ENCODE data around the gene TEAD4. TPM values are rescaled to one million over a fixed set of nuclear protein-coding genes. Genes with fewer than 3 reads are reported as not detected.
A peak's percentile ranks its signal among the peaks of the same experiment; 100 is the strongest.

Gene TEAD4
- total RNA-seq, 1 experiment from 2014 or later, result 47.7 TPM

GRCh38 chr12:3084742-3085141, 125.5 kb downstream of the TEAD4 start:
- no TSS peak for BruUV-seq (replicated peaks)
- Histone ChIP-seq H3K4me1 (replicated peaks; ENCODE audit: insufficient read depth) (no peaks in the 10 kb centered on the region), H3F3A (ENCODE audit: insufficient read depth, low read depth) (no peaks in the 10 kb centered on the region), H3K9me2 (ENCODE audit: insufficient read depth) (no peaks in the 10 kb centered on the region), H3K4me3 (no peak overlapping the region), H3K27me3 (ENCODE audit: insufficient read depth, low read depth) (no peaks in the 10 kb centered on the region), H2AFZ (no peak overlapping the region), H4K20me1 (ENCODE audit: insufficient read depth) (no peaks in the 10 kb centered on the region), H3K4me2 (no peak overlapping the region), H3K9me3 (ENCODE audit: insufficient read depth, low read depth) (no peaks in the 10 kb centered on the region), H3K27ac (no peak overlapping the region), H3K79me2 (ENCODE audit: low read depth) (no peaks in the 10 kb centered on the region), H3K36me3 (ENCODE audit: low read depth) (no peaks in the 10 kb centered on the region)
- TF ChIP-seq EZH2 (IDR thresholded peaks at IDR 0.05; ENCODE audit: low read depth) (no peak), CTCF (conservative IDR thresholded peaks at IDR 0.05) (no peak)
- DNase-seq, result peak in 1 of 2 experiments; percentile 31
- intact Hi-C loops (cut with micrococcal nuclease; ENCODE audit: unreplicated experiment), result no loop called here
- POLR2A ChIA-PET (ENCODE audit: unreplicated experiment), result no interaction called here
- CTCF ChIA-PET, result no interaction called here

GRCh38 chr12:3085341-3086139, 126.3 kb downstream of the TEAD4 start:
- no peaks in the 10 kb centered on the region for H3K36me3 ChIP-seq (ENCODE audit: low read depth)
- no peaks in the 10 kb centered on the region for H3K9me3 ChIP-seq (ENCODE audit: insufficient read depth, low read depth)
- BruUV-seq (replicated peaks), result no TSS peak
- no peak overlapping the region for H2AFZ ChIP-seq
- H3K27ac ChIP-seq, result no peak overlapping the region
- no peaks in the 10 kb centered on the region for H4K20me1 ChIP-seq (ENCODE audit: insufficient read depth)
- no peaks in the 10 kb centered on the region for H3F3A ChIP-seq (ENCODE audit: insufficient read depth, low read depth)
- ChIA-PET POLR2A (ENCODE audit: unreplicated experiment) (no interaction called here), CTCF (no interaction called here)
- H3K4me2 ChIP-seq, result no peak overlapping the region
- no peak overlapping the region for H3K4me3 ChIP-seq
- intact Hi-C loops (cut with micrococcal nuclease; ENCODE audit: unreplicated experiment), result no loop called here
- H3K4me1 ChIP-seq (replicated peaks; ENCODE audit: insufficient read depth), result no peaks in the 10 kb centered on the region
- no peaks in the 10 kb centered on the region for H3K79me2 ChIP-seq (ENCODE audit: low read depth)
- no peak for TF ChIP-seq CTCF (conservative IDR thresholded peaks at IDR 0.05)
- TF ChIP-seq EZH2 (IDR thresholded peaks at IDR 0.05; ENCODE audit: low read depth), result no peak
- DNase-seq, result peak in 1 of 2 experiments; percentile 5
- H3K27me3 ChIP-seq (ENCODE audit: insufficient read depth, low read depth), result no peaks in the 10 kb centered on the region
- no peaks in the 10 kb centered on the region for H3K9me2 ChIP-seq (ENCODE audit: insufficient read depth)

GRCh38 chr12:3086211-3086610, 127.0 kb downstream of the TEAD4 start:
- Histone ChIP-seq H3K36me3 (ENCODE audit: low read depth) (no peaks in the 10 kb centered on the region), H4K20me1 (ENCODE audit: insufficient read depth) (no peaks in the 10 kb centered on the region), H3K27ac (no peak overlapping the region), H3F3A (ENCODE audit: insufficient read depth, low read depth) (no peaks in the 10 kb centered on the region), H3K4me3 (no peak overlapping the region), H3K4me1 (replicated peaks; ENCODE audit: insufficient read depth) (no peaks in the 10 kb centered on the region), H3K79me2 (ENCODE audit: low read depth) (no peaks in the 10 kb centered on the region), H3K9me3 (ENCODE audit: insufficient read depth, low read depth) (no peaks in the 10 kb centered on the region), H2AFZ (no peak overlapping the region), H3K27me3 (ENCODE audit: insufficient read depth, low read depth) (no peaks in the 10 kb centered on the region), H3K9me2 (ENCODE audit: insufficient read depth) (no peaks in the 10 kb centered on the region), H3K4me2 (no peak overlapping the region)
- no TSS peak for BruUV-seq (replicated peaks)
- intact Hi-C loops (cut with micrococcal nuclease; ENCODE audit: unreplicated experiment), result no loop called here
- TF ChIP-seq EZH2 (IDR thresholded peaks at IDR 0.05; ENCODE audit: low read depth), result no peak
- no peak for TF ChIP-seq CTCF (conservative IDR thresholded peaks at IDR 0.05)
- DNase-seq, result peak in 1 of 2 experiments; percentile 9
- POLR2A ChIA-PET (ENCODE audit: unreplicated experiment), result no interaction called here
- CTCF ChIA-PET, result no interaction called here

All from PC-9 (cell line).